HEK293T (cell line): Measurements from ENCODE around the gene CORO6.

Source experiments
- CTCF ChIA-PET: fragments of 350-600 bp; formaldehyde crosslinking; extraction: SDS; loops from one replicate; lab custom pipeline; 2021; ENCODE audit warnings: antibody characterized with exemption, inconsistent platforms; lab: Yijun Ruan, JAX
- POLR2A ChIA-PET: fragments of 350-600 bp; formaldehyde crosslinking; extraction: SDS; loops from one replicate; lab custom pipeline; 2020; ENCODE audit warnings: antibody characterized with exemption, inconsistent platforms; lab: Yijun Ruan, JAX
- DNase-seq: peaks from one replicate; pipeline ENCODE4 v3.0.0; 2012; ENCODE audit warnings: mixed read lengths; ENCODE audit errors: extremely low spot score
- ARNT ChIP-seq: fragments of 450-650 bp; IDR thresholded peaks from 2 replicates; pipeline ENCODE4 v1.6.1; 2017; ENCODE audit warnings: mild to moderate bottlenecking
- BHLHE40 ChIP-seq: fragments of 450-650 bp; IDR thresholded peaks from 2 replicates; pipeline ENCODE4 v1.6.1; 2016; ENCODE audit warnings: mild to moderate bottlenecking, moderate library complexity, borderline replicate concordance
- CTBP1 ChIP-seq: fragments of 450-650 bp; IDR thresholded peaks from 2 replicates; pipeline ENCODE4 v1.6.1; 2016; ENCODE audit warnings: borderline replicate concordance
- ELF4 ChIP-seq: fragments of 450-650 bp; IDR thresholded peaks from 2 replicates; pipeline ENCODE4 v1.6.1; 2017; ENCODE audit warnings: antibody characterized with exemption
- FOXA1 ChIP-seq: fragments of 450-650 bp; IDR thresholded peaks from 2 replicates; pipeline ENCODE4 v1.6.1; 2016; ENCODE audit warnings: mild to moderate bottlenecking
- FOXK2 ChIP-seq: fragments of 450-650 bp; IDR thresholded peaks from 2 replicates; pipeline ENCODE4 v1.6.1; 2016; ENCODE audit warnings: mild to moderate bottlenecking
- FOXM1 ChIP-seq: fragments of 450-650 bp; IDR thresholded peaks from 2 replicates; pipeline ENCODE4 v1.6.1; 2017; ENCODE audit warnings: mild to moderate bottlenecking, borderline replicate concordance
- HDGF ChIP-seq: fragments of 450-650 bp; IDR thresholded peaks from 2 replicates; pipeline ENCODE4 v1.6.1; 2017; ENCODE audit warnings: antibody characterized with exemption, borderline replicate concordance
- L3MBTL2 ChIP-seq: fragments of 450-650 bp; conservative IDR thresholded peaks from 2 replicates; pipeline ENCODE4 v1.6.1; 2016; ENCODE audit warnings: mild to moderate bottlenecking
- LEF1 ChIP-seq: fragments of 450-650 bp; IDR thresholded peaks from 2 replicates; pipeline ENCODE4 v1.6.1; 2017; ENCODE audit warnings: mild to moderate bottlenecking, borderline replicate concordance
- NFRKB ChIP-seq: fragments of 450-650 bp; IDR thresholded peaks from 2 replicates; pipeline ENCODE4 v1.6.1; 2016; ENCODE audit warnings: mild to moderate bottlenecking, moderate library complexity
- PKNOX1 ChIP-seq: fragments of 450-650 bp; IDR thresholded peaks from 2 replicates; pipeline ENCODE4 v1.6.1; 2016
- SP1 ChIP-seq: fragments of 450-650 bp; IDR thresholded peaks from 2 replicates; pipeline ENCODE4 v1.6.1; 2017
- SUZ12 ChIP-seq: fragments of 450-650 bp; IDR thresholded peaks from 2 replicates; pipeline ENCODE4 v1.6.1; 2016; ENCODE audit warnings: mild to moderate bottlenecking
- TARDBP ChIP-seq: fragments of 450-650 bp; IDR thresholded peaks from 2 replicates; pipeline ENCODE4 v1.6.1; 2016
- ZNF384 ChIP-seq: fragments of 450-650 bp; IDR thresholded peaks from 2 replicates; pipeline ENCODE4 v1.6.1; 2016

Gene CORO6

GRCh38 chr17:29575511-29576213, 47.0 kb downstream of the CORO6 start:
- DNase-seq = no peak
- ChIA-PET CTCF (interaction anchor here (0.5 to 1.9 kb wide), 3 partner anchors 9 to 15 kb away, joined by 4 to 5 read pairs (median 5); partner anchors contain the start of gene ABHD15), POLR2A (interaction anchor here (0.8 to 1.5 kb wide), 2 partner anchors 15 to 505 kb away, joined by 3 to 6 read pairs; no protein-coding TSS in a partner anchor)
- TF ChIP-seq TARDBP = no peak
- no peak for TF ChIP-seq BHLHE40
- TF ChIP-seq ARNT = no peak
- TF ChIP-seq SP1 = no peak
- no peak for TF ChIP-seq HDGF
- TF ChIP-seq FOXA1 = no peak
- no peak for TF ChIP-seq L3MBTL2
- TF ChIP-seq ELF4 = no peak
- TF ChIP-seq CTBP1 = no peak
- no peak for TF ChIP-seq FOXK2
- TF ChIP-seq PKNOX1 = no peak
- TF ChIP-seq FOXM1 = no peak
- no peak for TF ChIP-seq ZNF384
- no peak for TF ChIP-seq NFRKB
- no peak for TF ChIP-seq SUZ12
- no peak for TF ChIP-seq LEF1

GRCh38 chr17:29574732-29575510, 47.8 kb downstream of the CORO6 start:
- TF ChIP-seq NFRKB (no peak), LEF1 (no peak), FOXK2 (no peak), FOXA1 (no peak), ARNT (no peak), SP1 (no peak), CTBP1 (no peak), TARDBP (no peak), PKNOX1 (no peak)
- ChIA-PET CTCF (interaction anchor here (0.5 to 2.1 kb wide), 2 partner anchors 15 to 18 kb away, joined by 5 to 7 read pairs; partner anchors contain the start of gene ANKRD13B), POLR2A (interaction anchor here (0.8 to 1.2 kb wide), 2 partner anchors 10 to 506 kb away, joined by 3 read pairs; no protein-coding TSS in a partner anchor)
- DNase-seq = no peak

DNA sequence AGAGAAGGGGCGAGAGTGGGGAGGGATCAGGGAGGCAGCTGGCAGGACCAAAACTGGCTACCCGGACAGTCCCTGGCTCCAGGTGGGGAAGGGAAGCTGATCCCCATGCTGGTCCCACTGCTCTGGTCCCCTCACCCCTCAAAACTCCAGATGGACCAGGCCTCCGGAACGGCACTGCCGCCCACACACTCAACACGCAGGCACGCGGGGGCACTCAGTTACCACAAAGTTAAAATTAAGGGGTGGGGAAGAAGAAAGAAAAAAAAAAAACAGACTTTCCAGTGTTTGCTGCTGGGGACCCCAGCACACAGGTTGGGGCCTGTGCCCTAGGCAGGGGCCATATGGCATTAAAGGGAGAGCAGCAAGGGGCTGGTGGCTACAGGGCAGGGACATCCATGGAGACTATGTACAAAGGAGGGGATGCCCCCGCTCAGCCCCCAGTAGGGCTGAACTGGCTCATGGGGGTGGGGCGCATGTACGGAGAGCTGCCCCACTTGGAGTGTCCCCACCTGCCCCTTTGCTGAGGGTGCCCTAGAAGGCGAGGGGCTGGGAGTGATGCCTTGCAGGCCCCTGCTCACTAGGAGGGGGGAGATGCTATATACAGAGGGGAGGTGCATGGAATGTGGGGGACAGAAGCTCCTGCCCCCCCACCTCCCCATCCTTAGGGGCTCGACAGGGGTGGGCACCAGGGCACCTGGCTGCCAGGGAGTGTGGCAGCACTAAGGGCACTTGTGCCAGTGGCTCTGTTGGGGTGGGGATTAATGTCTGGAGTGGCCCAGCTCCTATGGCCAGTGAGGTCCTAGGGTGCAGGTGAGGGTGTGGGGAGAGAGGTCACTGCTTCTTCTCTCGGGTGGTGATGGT, 48.6 kb downstream of the CORO6 start:
- POLR2A ChIA-PET = interaction anchor here (1.1 to 1.2 kb wide), 2 partner anchors 9 to 18 kb away, joined by 3 read pairs; no protein-coding TSS in a partner anchor
- no peak for TF ChIP-seq HDGF
- TF ChIP-seq SP1 = no peak
- TF ChIP-seq CTBP1 = no peak
- no peak for TF ChIP-seq FOXA1
- TF ChIP-seq BHLHE40 = no peak
- TF ChIP-seq LEF1 = no peak
- TF ChIP-seq L3MBTL2 = no peak
- TF ChIP-seq TARDBP = no peak
- TF ChIP-seq PKNOX1 = no peak
- no peak for TF ChIP-seq NFRKB
- no peak for TF ChIP-seq FOXK2
- DNase-seq = no peak
- CTCF ChIA-PET = interaction anchor here (2.1 kb wide), 1 partner anchor 18 kb away, joined by 7 read pairs; the partner anchor contains the start of gene ANKRD13B

DNA sequence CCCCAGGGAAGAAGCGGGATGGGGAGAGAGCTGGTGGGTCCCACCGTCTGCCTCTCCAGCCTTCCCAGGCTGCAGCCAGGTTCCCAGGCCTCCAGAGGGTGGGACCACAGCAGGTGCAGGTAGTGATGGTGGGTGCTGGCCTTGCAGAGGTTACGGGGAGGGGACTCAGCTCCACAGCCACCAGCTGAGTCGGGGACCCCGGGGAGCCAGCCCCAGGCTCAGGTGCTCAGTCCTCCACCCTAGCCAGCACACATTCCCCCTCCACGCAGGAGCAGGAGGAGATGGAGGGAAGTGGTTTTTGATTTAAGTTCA, 49.2 kb downstream of the CORO6 start:
- TF ChIP-seq ARNT (no peak), FOXA1 (no peak), SUZ12 (no peak), FOXK2 (no peak), TARDBP (no peak), CTBP1 (no peak), SP1 (no peak), PKNOX1 (no peak), HDGF (no peak), ZNF384 (no peak), NFRKB (no peak), LEF1 (no peak), L3MBTL2 (no peak), BHLHE40 (no peak)
- CTCF ChIA-PET = interaction anchor here (2.1 kb wide), 1 partner anchor 19 kb away, joined by 7 read pairs; the partner anchor contains the start of gene ANKRD13B
- DNase-seq = no peak
- POLR2A ChIA-PET = interaction anchor here (1.1 kb wide), 1 partner anchor 19 kb away, joined by 3 read pairs; no protein-coding TSS in a partner anchor
